H4 (cell line): ENCODE data around the gene ZNF507. TPM values are rescaled to one million over a fixed set of nuclear protein-coding genes. Genes with fewer than 3 reads are reported as not detected.
"Not testable (repeated sequence)": the region's sequence is repeated elsewhere in the genome, so short reads cannot be mapped to it uniquely, and the experiment has no call there.

Source experiments
- DNase-seq: peaks from one replicate; pipeline ENCODE4 v3.0.0-alpha.2; 2015; ENCODE audit warnings: low spot score
- total RNA-seq: library from RNA; depleted of rRNA; stranded (reverse); fragments of >200 nt; shearing (Covaris generic); gene quantifications from 2 replicates; pipeline ENCODE4 v1.2.3, GENCODE V29; 2014; rRNA removed

Gene ZNF507
- total RNA-seq, 1 experiment from 2014 or later: 5.1 TPM

- DNase-seq: no peak
Measured at GRCh38 chr19:32407004-32407992, 61.9 kb downstream of the ZNF507 start.

GRCh38 chr19:32415246-32415645 is 69.8 kb downstream of the ZNF507 start:
- no peak for DNase-seq

- DNase-seq: no peak
Measured at GRCh38 chr19:32415669-32416068, 70.3 kb downstream of the ZNF507 start.

GRCh38 chr19:32416749-32417456 is 71.5 kb downstream of the ZNF507 start:
- no peak for DNase-seq

- no peak for DNase-seq
Measured at GRCh38 chr19:32418155-32418554, 72.7 kb downstream of the ZNF507 start.

GRCh38 chr19:32421589-32422361 is 76.4 kb downstream of the ZNF507 start:
- DNase-seq: no peak

GRCh38 chr19:32422435-32422834 is 77.0 kb downstream of the ZNF507 start:
- DNase-seq: no peak

GRCh38 chr19:32423944-32424343 is 78.5 kb downstream of the ZNF507 start:
- DNase-seq: not testable (repeated sequence)

- no peak for DNase-seq
Measured at GRCh38 chr19:32427536-32427935, 82.1 kb downstream of the ZNF507 start.

- DNase-seq: no peak
Measured at GRCh38 chr19:32436692-32437091, 91.3 kb downstream of the ZNF507 start.

GRCh38 chr19:32437096-32437495 is 91.7 kb downstream of the ZNF507 start:
- no peak for DNase-seq

Other genes with a start within 250 kb of the ZNF507 start
- gene DPY19L3, start 60.2 kb downstream of the ZNF507 start, total RNA-seq: 8.6 and 10.7 TPM in 2 replicates
- gene PDCD5, start 235.6 kb downstream of the ZNF507 start, total RNA-seq: 294 and 308 TPM in 2 replicates